A549 (cell line): ENCODE measurements around the gene CPA4. TPM values are rescaled to one million over a fixed set of nuclear protein-coding genes. Genes with fewer than 3 reads are reported as not detected.

Experiments
- ATAC-seq, 2 experiments: fragments of 200-7000 bp in 1 of 2; fragments of >200 bp in 1 of 2; cut with Nextera tagmentation in 1 of 2; cut with Tn5 transposase in 1 of 2; 3 replicates each; pipeline versions ENCODE4 v1.8.0 to v1.9.1; 2018 to 2020; ENCODE audit warnings: mild to moderate bottlenecking in 1 of 2, moderate library complexity in 1 of 2
- CTCF ChIA-PET: fragments of 300-600 bp; sonication (Branson Sonifier 250); formaldehyde crosslinking; extraction: SDS; loops from one replicate; lab custom pipeline; 2021; ENCODE audit warnings: antibody characterized with exemption, inconsistent platforms; lab: Yijun Ruan, JAX
- POLR2A ChIA-PET: fragments of 350-600 bp; formaldehyde crosslinking; extraction: SDS; loops from one replicate; lab custom pipeline; 2021; ENCODE audit warnings: antibody characterized with exemption, inconsistent platforms; lab: Yijun Ruan, JAX
- DNase-seq, 2 experiments: peaks; one replicate each; pipeline versions ENCODE4 v3.0.0 to v3.0.0-alpha.2; 2011 to 2016; ENCODE audit warnings: low read depth in 1 of 2, low spot score in 1 of 2
- FAIRE-seq: peaks from 2 replicates; lab custom pipeline; 2011; peaks lifted over from hg19 to GRCh38; lab: Jason Lieb, UNC
- H3K27ac ChIP-seq, 2 experiments: fragments of >200 bp; sonication (Bioruptor Twin); formaldehyde crosslinking; 3 replicates each; pipeline ENCODE4 v1.5.1; 2016 to 2017
- H3K4me1 ChIP-seq: fragments of >200 bp; sonication (Bioruptor Twin); formaldehyde crosslinking; 3 replicates; pipeline ENCODE4 v1.6.1; 2016
- H3K4me2 ChIP-seq: fragments of >200 bp; sonication (Bioruptor Twin); formaldehyde crosslinking; 3 replicates; pipeline ENCODE4 v1.6.1; 2016
- H3K4me3 ChIP-seq: fragments of >200 bp; sonication (Bioruptor Twin); formaldehyde crosslinking; 3 replicates; pipeline ENCODE4 v1.5.1; 2016
- H3K9me3 ChIP-seq: fragments of >200 bp; sonication (Bioruptor Twin); formaldehyde crosslinking; 3 replicates; pipeline ENCODE4 v1.6.1; 2016
- BHLHE40 ChIP-seq: IDR thresholded peaks from 2 replicates; pipeline ENCODE4 v1.6.1; 2012; ENCODE audit warnings: low read depth, low read length, inconsistent platforms
- CBX2 ChIP-seq: fragments of 200-600 bp; sonication (generic); IDR thresholded peaks from 2 replicates; pipeline ENCODE4 v1.6.1; 2016; ENCODE audit warnings: low read depth, mild to moderate bottlenecking, borderline replicate concordance
- CBX8 ChIP-seq: fragments of 200-600 bp; sonication (generic); IDR thresholded peaks from 2 replicates; pipeline ENCODE4 v1.6.1; 2016
- CHD2 ChIP-seq: fragments of 150-350 bp; IDR thresholded peaks from 2 replicates; pipeline ENCODE4 v1.6.1; 2014; ENCODE audit warnings: low read length; ENCODE audit not compliant: partially characterized antibody
- EHF ChIP-seq: fragments of 250-450 bp; sonication (Bioruptor Pico); IDR thresholded peaks from 2 replicates; pipeline ENCODE4 v1.5.0; 2020; ENCODE audit warnings: mild to moderate bottlenecking
- FOSB ChIP-seq: fragments of 250-450 bp; sonication (Bioruptor Pico); IDR thresholded peaks from 2 replicates; pipeline ENCODE4 v1.5.0; 2020; ENCODE audit warnings: mild to moderate bottlenecking, moderate library complexity
- HEYL ChIP-seq: fragments of 250-450 bp; sonication (Bioruptor Pico); IDR thresholded peaks from 2 replicates; pipeline ENCODE4 v1.8.0; 2021; ENCODE audit warnings: mild to moderate bottlenecking, moderate library complexity
- HMGXB4 ChIP-seq: fragments of 250-450 bp; sonication (Bioruptor Pico); IDR thresholded peaks from 2 replicates; pipeline ENCODE4 v1.5.0; 2021; ENCODE audit warnings: mild to moderate bottlenecking, moderate library complexity, borderline replicate concordance
- HOXB13 ChIP-seq: fragments of 250-450 bp; sonication (Bioruptor Pico); IDR thresholded peaks from 2 replicates; pipeline ENCODE4 v1.5.0; 2020; ENCODE audit warnings: low read depth, mild to moderate bottlenecking, moderate library complexity
- HOXB5 ChIP-seq: fragments of 250-450 bp; sonication (Bioruptor Pico); IDR thresholded peaks from 2 replicates; pipeline ENCODE4 v1.5.0; 2020; ENCODE audit warnings: mild to moderate bottlenecking, moderate library complexity
- JUNB ChIP-seq: fragments of >200 bp; sonication (Bioruptor Twin); formaldehyde crosslinking; IDR thresholded peaks from 2 replicates; pipeline ENCODE4 v1.6.1; 2016
- MYC ChIP-seq: IDR thresholded peaks from 2 replicates; pipeline ENCODE4 v1.6.1; 2012; ENCODE audit warnings: mild to moderate bottlenecking, inconsistent platforms, low read length, improper control_type of control experiment, borderline replicate concordance
- NR3C1 ChIP-seq: fragments of >200 bp; sonication (Bioruptor Twin); formaldehyde crosslinking; IDR thresholded peaks from 3 replicates; pipeline ENCODE4 v1.6.1; 2017
- PHF8 ChIP-seq: fragments of 200-600 bp; sonication (generic); IDR thresholded peaks from 2 replicates; pipeline ENCODE4 v1.6.1; 2016; ENCODE audit warnings: low read depth, mild to moderate bottlenecking, antibody characterized with exemption, moderate library complexity, borderline replicate concordance
- POLR2A ChIP-seq: IDR thresholded peaks from 2 replicates; pipeline ENCODE4 v1.6.1; 2012; ENCODE audit warnings: mild to moderate bottlenecking, low read length
- POLR2AphosphoS2 ChIP-seq: conservative IDR thresholded peaks from 2 replicates; pipeline ENCODE4 v1.6.1; 2012; ENCODE audit warnings: low read length, improper control_type of control experiment, inconsistent platforms
- RAD21 ChIP-seq, 2 experiments: fragments of >200 bp in 1 of 2; sonication (Bioruptor Twin) in 1 of 2; formaldehyde crosslinking in 1 of 2; IDR thresholded peaks in 1 of 2; conservative IDR thresholded peaks in 1 of 2; 2 replicates in 1 of 2; 3 replicates in 1 of 2; pipeline ENCODE4 v1.6.1; 2012 to 2018; ENCODE audit warnings: inconsistent platforms in 1 of 2
- RFX5 ChIP-seq: fragments of 450-650 bp; IDR thresholded peaks from 2 replicates; pipeline ENCODE4 v1.7.1; 2014; ENCODE audit warnings: antibody characterized with exemption, mild to moderate bottlenecking, moderate library complexity
- RNF2 ChIP-seq: fragments of 200-600 bp; sonication (generic); IDR thresholded peaks from 2 replicates; pipeline ENCODE4 v1.6.1; 2016; ENCODE audit warnings: low read depth, mild to moderate bottlenecking, antibody characterized with exemption, moderate library complexity, borderline replicate concordance
- SMC3 ChIP-seq: fragments of >200 bp; sonication (Bioruptor Twin); formaldehyde crosslinking; IDR thresholded peaks from 3 replicates; pipeline ENCODE4 v1.6.1; 2018; ENCODE audit warnings: inconsistent platforms
- TFCP2L1 ChIP-seq: fragments of 250-450 bp; sonication (Bioruptor Pico); IDR thresholded peaks from 2 replicates; pipeline ENCODE4 v1.5.0; 2021; ENCODE audit warnings: mild to moderate bottlenecking
- TP53 ChIP-seq: fragments of 250-450 bp; sonication (Bioruptor Pico); IDR thresholded peaks from 2 replicates; pipeline ENCODE4 v1.5.0; 2021; ENCODE audit warnings: mild to moderate bottlenecking, moderate library complexity
- USF2 ChIP-seq: fragments of 450-650 bp; IDR thresholded peaks from 2 replicates; pipeline ENCODE4 v1.6.1; 2014; ENCODE audit warnings: antibody characterized with exemption
- ZC3H11A ChIP-seq: fragments of 450-650 bp; IDR thresholded peaks from 2 replicates; pipeline ENCODE4 v1.6.1; 2014; ENCODE audit warnings: antibody characterized with exemption, mild to moderate bottlenecking
- ZNF302 ChIP-seq: fragments of 250-450 bp; sonication (Bioruptor Pico); IDR thresholded peaks from 2 replicates; pipeline ENCODE4 v1.9.0; 2021; ENCODE audit warnings: inconsistent platforms, mild to moderate bottlenecking, moderate library complexity
- ZSCAN20 ChIP-seq: fragments of 250-450 bp; sonication (Bioruptor Pico); IDR thresholded peaks from 2 replicates; pipeline ENCODE4 v1.8.0; 2022; ENCODE audit warnings: mild to moderate bottlenecking, moderate library complexity
- WGBS: methylation state at CpG from one replicate; pipeline ENCODE4 v1.1.6; 2017; ENCODE audit errors: missing lambda C conversion rate; 5-methylcytosine and 5-hydroxymethylcytosine counted together
- polyA plus RNA-seq, 4 experiments: library from polyadenylated mRNA; depleted of rRNA in 3 of 4; stranded (reverse); fragments of >200 nt; fragmentation: RNase III in 1 of 4; extraction: RNeasy Plus Mini Kit Qiagen cat#74134 plus additional on column Dnase treatment in 1 of 4; gene quantifications; 2 replicates in 3 of 4; 3 replicates in 1 of 4; pipeline ENCODE4 v1.2.3, GENCODE V29; 2011 to 2017

Gene CPA4
- polyA plus RNA-seq, 2 of the 4 experiments (the other 2 are of a cell fraction), result 1.0 to 7.7 TPM

DNA sequence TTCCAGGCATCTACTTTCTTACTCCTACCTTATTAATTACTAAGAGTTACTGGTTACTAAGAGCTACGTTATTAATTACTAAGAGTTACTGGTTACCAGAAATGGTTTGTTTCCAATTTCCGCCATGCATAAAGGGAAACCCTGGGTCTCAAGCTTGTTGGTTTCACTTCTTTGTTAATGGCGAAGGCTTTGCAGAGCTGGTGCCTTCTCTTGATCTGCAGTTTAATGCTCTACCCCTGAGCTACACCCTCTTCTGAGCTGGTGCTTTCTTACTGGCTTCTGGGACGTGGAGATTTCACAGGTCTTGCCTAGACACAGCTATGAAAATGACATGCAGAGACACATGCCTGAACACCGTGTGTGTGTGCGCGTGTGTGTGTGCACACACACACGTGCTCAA, 560 bp downstream of the CPA4 start:
- Histone ChIP-seq H3K4me1 (peaks cover 38% of the 10 kb centered on the region), H3K4me3 (no peak overlapping the region), H3K9me3 (peaks cover 14% of the 10 kb centered on the region), H3K4me2 (peak overlapping the region; percentile 45; the same call in 1 of the 3 replicates)
- ATAC-seq, result no peak
- no peak for FAIRE-seq
- TF ChIP-seq FOSB, result no peak
- no peak for TF ChIP-seq HEYL (CRISPR knock-in tag)
- TF ChIP-seq BHLHE40, result no peak
- TF ChIP-seq POLR2A, result no peak
- TF ChIP-seq TP53 (CRISPR knock-in tag), result no peak
- no peak for TF ChIP-seq RFX5
- TF ChIP-seq PHF8, result no peak
- TF ChIP-seq EHF (CRISPR knock-in tag), result no peak
- no peak for TF ChIP-seq HOXB5 (CRISPR knock-in tag)
- no peak for TF ChIP-seq ZSCAN20 (CRISPR knock-in tag)
- no peak for TF ChIP-seq HMGXB4 (CRISPR knock-in tag)
- TF ChIP-seq USF2, result no peak
- no peak for TF ChIP-seq CHD2
- no peak for TF ChIP-seq JUNB
- no peak for TF ChIP-seq RNF2
- TF ChIP-seq NR3C1, result no peak
- no peak for TF ChIP-seq ZC3H11A
- TF ChIP-seq, all 56 proteins: peak for 0
- POLR2A ChIA-PET, result no interaction called here
- DNase-seq, result no peak
- peak overlapping the region; percentile 53 to 79; a peak in 4 of 6 replicates for H3K27ac ChIP-seq
- 70% methylated on average over 8 of the region's 8 CpGs for WGBS
- CTCF ChIA-PET, result interaction anchor here (1.0 to 1.4 kb wide), 6 partner anchors 8 to 88 kb away, joined by 3 to 4 read pairs (median 3); no protein-coding TSS in a partner anchor

- peaks cover 14% of the 10 kb centered on the region for H3K9me3 ChIP-seq
- POLR2A ChIA-PET, result no interaction called here
- no peak for ATAC-seq
- H3K4me3 ChIP-seq, result no peak overlapping the region
- H3K4me1 ChIP-seq, result peaks cover 32% of the 10 kb centered on the region
- FAIRE-seq, result no peak
- H3K27ac ChIP-seq, result no peak overlapping the region
- no peak for DNase-seq
- 88% methylated on average over 5 of the region's 5 CpGs for WGBS
- no peak for TF ChIP-seq CBX8
- no peak for TF ChIP-seq POLR2AphosphoS2
- no peak for TF ChIP-seq TFCP2L1 (CRISPR knock-in tag)
- no peak for TF ChIP-seq RAD21 (conservative IDR thresholded peaks at IDR 0.05 in 1 of 2, IDR thresholded peaks at IDR 0.05 in 1 of 2)
- no peak for TF ChIP-seq MYC
- no peak for TF ChIP-seq SMC3
- TF ChIP-seq CBX2, result no peak
- no peak for TF ChIP-seq HOXB13 (CRISPR knock-in tag)
- no peak for TF ChIP-seq ZNF302 (CRISPR knock-in tag)
- no peak overlapping the region for H3K4me2 ChIP-seq
- CTCF ChIA-PET, result interaction anchor here (0.9 to 1.4 kb wide), 5 partner anchors 9 to 427 kb away, joined by 3 read pairs; no protein-coding TSS in a partner anchor
Observed at GRCh38 chr7:130294314-130294713, 1.4 kb downstream of the CPA4 start.
